HG02763 (cell line): ENCODE data around the gene CNN3.

ENCODE experiments used
- ATAC-seq: cut with Tn5 transposase; IDR thresholded peaks from one replicate; pipeline ENCODE4 v1.9.1; 2021; ENCODE audit warnings: mild to moderate bottlenecking, moderate library complexity; ENCODE audit not compliant: unreplicated experiment

CNN3 gene

DNA sequence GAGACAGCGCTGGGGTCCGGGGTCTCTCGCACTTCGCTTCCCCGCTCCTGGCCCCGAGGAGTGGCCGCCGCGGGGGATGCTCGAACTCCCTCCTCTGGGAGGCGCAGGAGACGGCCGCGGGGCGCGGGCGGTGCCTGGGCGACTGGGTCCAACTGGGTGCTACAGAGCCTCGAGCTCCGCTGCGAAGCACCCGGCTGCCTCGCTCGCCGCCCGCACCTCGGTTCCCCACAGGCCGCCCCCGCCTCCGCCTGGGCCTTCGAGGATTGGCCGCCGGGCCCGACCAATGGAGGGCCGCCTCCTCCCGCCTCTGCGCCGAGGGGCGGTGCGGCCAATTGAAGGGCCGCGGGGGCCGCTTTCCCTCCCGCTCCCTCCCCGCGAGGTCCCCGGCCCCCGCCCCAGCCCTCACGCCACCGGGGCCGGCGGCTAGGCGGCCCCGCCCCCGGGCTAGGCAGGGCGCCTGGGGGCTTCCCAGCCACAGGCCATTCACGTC, at the start of gene CNN3:
Gene CNN3, minus strand, starts transcription at position 196 of the 490 bp plus-strand sequence. CDS start 216 bp downstream, outside the sequence.
- ATAC-seq, result peak; percentile 63

DNA sequence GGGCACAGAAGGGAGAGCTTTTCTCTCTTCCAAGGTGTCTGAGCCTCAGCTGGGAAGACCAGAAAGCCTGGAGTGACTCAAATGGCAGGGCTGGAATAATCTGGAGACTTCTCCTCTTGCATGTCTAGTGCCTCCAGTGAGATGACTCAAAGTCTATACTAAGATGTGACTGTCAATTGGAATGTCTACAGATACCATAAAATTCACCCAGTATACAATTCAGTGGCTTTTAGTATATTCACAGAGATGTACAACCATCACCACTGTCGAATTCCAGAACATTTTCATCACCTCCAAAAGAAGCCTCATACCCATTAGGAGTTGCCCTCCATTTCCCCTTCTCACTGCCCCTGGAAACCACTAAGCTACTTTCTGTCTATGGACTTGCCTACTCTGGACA, 47.9 kb upstream of the CNN3 start:
- no peak for ATAC-seq

DNA sequence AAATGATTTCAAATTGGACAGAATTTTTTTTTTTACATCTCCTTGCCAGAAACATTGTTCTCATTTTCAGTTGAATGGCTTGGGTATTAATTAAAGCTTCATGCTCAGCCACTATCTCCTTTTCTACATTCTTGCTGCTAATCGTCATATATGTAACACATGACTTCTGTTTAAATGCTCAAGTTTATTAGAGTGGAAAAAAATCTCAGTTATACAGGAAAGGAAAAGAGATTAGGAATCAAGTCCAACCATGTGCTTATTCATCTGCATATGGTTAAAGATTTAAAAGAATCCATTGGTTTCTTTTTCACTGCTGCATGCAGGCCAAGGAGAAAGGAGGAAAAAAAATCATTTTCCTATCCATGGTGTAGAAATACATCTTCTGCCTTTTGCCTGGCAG, 47.3 kb upstream of the CNN3 start:
- no peak for ATAC-seq

DNA sequence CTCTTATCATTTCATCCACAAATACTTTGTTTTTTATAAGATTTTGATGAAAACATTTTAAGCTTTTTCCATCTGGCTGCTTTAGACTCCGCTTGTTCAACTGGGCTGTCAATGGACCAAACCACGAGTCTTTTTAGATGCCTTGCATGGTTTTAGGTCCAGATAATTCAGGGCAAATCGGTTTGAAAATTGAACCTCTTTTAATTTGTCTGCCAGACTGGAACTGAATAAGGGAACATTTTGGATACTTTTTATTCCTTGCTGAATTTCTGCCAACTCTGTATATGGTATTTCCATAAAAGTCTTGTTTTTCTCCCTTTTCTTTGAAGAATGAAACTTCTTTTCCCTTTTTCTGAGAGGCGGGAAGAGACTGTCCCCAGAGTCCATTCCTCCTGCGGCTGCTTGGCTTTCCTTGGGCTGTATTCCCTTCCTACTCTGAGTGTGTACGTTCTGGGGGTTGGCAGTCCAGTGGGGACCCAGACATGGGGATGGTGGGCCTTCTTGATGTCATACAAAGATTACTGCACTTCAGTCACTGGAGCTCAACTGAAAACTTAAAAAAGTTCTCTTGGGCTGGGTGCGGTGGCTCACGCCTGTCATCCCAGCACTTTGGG, 46.5 kb upstream of the CNN3 start:
- ATAC-seq, result no peak

DNA sequence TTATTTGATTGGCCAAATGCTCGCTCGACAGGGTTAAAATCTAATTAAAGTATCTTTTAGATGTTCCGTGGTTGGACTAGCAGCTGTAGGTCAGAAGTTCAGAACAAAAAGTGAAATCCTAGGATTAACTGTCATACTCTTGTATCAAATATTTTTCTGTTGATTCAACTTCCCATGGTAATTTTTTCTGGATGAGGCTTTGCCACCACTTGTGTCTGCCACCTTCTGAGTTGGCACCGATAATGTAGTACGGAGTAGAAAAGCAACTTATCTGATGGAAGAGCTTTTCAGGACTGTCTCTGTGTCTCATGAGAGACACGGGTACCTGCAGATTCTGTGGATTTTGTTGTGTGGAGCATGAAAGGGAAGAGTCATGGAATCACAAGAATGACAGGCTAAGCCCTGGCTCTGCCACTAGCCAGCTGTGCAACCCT, 44.6 kb upstream of the CNN3 start:
- no peak for ATAC-seq

DNA sequence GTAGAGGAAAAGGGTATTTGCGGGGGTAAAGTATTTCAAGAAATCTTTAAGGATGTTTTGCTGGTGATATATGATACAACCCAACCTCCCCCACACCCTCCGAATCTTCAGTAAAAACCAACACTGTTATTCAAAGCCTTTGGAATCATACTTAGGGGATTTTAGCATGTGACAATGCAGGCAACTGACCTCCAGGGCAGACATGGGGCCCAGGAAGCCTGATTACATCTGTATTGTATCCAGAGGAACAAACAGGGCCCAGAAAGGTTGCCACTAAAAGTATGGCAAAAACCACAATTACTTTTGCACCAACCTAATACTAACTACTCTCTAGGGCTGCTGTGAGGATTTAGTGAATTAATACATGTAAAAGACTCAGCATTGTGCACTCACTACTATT, 43.9 kb upstream of the CNN3 start:
- ATAC-seq, result no peak

DNA sequence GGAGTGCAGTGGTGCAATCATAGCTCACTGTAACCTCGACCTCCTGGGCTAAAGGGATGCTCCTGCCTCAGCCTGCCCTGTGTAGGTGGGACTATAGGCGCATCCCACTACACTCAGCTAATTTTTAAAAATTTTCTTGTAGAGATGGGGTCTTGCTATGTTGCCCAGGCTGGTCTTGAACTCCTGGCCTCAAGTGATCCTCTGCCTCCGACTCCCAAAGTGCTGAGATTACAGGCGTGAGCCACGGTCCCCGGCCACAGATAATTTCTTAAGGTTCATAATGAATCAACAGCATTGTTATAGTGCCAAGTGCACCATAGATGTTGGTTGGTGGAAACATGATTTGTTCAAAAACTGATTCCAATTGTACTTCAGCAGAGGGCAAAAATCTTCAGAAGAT, 42.2 kb upstream of the CNN3 start:
- no peak for ATAC-seq

DNA sequence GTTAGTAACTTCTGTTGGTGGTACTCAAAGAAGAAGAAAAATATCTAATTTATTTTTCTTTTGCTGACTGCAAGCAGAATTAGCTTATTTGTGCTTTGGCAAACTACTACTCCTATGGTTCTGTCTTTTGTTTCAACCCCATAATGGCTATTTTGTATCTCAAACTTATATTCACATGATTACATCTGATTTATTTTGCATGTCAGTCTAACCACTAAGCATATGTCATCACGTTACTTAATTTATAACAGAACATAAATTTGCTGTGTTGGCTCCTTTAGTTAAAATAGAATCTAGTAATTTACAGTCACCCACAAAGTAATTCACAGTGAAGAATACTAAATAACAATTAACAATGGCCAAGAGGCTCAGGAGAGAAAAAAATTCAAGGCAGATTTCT, 39.1 kb upstream of the CNN3 start:
- no peak for ATAC-seq

DNA sequence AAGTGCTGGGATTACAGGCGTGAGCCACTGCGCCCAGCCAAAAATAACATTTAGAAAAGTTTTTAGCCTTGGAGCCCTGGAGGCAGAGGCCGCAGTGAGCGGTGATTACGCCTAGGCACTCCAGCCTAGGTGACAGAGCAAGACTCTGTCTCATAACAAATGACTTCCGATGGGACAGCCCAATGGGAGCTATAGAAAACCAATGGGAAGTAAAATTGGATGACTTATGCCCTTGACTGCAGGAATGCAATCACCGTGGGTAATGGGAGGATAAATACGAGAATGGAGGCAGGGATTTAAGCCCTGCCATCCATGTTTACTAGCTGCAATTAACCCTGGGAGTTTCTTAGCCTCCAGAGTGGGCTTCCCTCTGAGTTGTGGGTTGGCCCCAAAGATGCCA, 37.0 kb upstream of the CNN3 start:
- no peak for ATAC-seq

DNA sequence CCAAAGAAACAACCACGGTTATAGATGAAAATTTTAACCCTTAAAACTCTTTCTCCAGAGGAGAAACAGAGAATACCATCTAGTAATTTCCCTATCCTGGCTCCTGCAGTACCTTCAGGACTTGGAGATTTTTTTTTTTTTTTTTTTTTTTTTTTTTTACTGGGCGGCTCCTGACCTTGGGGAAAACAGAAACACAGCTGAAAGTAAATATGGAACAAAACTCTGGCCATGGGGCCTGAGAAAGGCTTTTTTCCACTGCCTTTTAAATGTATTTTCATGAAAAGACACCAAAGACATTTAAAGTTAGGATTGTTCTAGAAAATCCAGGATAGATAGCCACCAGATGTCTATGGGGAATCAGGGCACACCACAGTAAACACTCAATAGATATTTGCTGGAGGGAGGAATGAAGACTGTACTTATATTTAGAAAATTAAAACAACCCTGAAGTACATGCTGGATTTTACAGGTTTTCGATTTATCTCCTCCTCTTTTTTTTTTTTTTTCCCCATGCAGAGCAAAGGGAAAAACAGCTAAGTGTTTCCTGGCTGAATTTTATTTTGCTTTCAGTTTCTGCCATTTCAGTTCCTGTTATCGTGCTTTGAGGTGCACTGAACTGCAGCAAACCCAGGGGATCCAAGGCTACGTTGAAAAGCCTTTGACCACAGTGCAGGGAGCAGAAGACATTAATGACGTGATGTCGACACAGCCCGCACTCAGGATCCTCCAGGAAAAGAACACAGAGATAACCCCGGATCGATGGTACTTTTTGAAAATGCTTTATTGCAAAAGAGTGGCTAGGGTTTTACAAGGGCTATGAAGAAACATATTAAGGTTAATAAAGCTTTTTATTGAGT, 35.7 kb upstream of the CNN3 start:
- ATAC-seq, result peak; percentile 98

DNA sequence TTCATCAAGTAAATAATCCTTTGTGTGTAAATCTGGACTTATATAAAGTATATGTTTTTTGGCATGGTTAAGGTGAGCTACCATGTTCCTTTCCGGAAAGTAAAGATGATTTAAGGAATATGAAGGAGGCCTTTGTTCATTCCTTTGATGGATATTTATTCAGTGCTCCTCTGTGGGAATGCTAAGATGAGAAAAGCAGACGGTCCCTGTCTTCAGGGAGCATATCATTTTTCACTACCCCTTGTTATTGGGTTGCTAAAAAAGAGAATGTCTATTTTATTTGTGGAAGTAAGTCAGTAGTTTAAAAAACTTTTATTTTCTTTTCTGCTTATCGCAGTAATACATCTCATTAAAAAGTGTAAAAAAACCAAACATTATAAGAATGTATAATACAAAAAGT, 35.1 kb upstream of the CNN3 start:
- ATAC-seq, result no peak

DNA sequence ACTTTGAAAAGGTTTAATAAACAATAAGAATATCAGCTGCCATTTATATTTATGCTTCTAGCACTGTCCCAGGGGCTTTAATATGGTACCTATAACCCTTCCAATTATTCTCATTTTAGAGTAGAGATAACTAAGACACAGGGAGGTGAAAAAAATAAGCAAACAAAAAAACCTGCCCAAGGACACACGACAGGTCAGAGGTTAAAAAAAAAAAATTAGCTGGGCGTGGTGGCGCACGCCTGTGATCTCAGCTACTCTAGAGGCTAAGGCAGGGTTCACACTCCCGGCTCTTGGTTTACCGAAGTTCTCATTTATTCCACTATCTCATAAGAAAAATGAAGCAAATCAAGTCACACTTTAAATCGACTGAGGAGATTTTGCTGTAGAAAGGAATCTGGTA, 34.7 kb upstream of the CNN3 start:
- no peak for ATAC-seq

DNA sequence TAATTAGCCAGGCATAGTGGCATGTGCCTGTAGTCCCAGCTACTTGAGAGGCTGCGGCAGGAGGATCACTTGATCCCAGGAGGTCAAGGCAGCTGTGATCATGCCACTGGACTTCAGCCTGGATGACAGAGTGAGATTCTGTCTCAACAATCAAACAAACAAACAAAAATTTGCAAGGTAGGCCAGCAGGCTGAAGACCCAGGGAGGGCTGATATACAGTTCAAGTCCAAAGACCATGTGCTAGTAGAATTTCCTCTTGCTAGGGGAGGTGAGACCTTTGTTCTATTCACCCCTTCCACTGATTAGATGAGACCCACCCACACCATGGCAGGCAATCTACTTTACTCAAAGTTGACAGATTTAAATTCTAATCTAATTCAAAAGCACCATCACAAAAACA, 31.2 kb upstream of the CNN3 start:
- no peak for ATAC-seq

DNA sequence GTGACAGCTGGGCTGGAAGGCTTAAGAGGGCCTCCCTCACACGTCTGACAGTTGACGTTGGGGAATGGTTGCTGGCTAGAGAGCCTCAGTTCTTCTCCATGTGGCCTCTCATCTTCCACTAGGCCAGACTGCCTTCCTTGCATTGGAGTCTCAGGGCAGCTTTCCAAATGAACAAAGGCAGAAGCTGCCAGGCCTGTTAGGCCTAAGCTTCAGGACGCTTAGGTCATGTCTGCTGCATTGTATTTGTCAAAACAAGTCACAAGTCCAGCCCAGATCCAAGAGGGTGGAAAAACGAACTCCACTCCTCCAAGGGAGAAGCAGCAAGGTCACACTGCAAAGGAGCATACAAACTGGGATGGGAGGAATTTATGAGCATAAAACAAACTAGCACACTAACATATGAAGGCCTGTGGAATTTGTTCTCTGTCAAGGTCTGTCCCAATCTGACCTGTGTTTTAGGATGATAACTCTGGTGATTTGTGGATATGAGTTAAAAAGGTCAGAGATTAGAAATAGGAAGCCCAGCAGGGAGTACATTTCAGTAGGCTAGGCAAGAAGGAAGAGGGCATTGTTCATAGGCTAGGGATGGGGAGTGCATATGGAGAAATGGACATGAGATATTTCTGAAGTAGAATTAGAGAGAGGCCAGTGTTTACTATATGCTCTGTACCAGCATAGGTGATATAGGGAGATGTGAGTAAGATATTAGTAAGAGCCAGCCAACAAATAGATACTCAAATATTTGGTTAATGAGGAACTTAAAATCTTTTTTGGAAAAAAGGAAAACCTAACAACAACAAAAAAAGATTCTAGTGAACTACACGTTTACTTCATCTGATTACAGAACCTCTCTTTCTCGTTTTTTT, 29.1 kb upstream of the CNN3 start:
- no peak for ATAC-seq

DNA sequence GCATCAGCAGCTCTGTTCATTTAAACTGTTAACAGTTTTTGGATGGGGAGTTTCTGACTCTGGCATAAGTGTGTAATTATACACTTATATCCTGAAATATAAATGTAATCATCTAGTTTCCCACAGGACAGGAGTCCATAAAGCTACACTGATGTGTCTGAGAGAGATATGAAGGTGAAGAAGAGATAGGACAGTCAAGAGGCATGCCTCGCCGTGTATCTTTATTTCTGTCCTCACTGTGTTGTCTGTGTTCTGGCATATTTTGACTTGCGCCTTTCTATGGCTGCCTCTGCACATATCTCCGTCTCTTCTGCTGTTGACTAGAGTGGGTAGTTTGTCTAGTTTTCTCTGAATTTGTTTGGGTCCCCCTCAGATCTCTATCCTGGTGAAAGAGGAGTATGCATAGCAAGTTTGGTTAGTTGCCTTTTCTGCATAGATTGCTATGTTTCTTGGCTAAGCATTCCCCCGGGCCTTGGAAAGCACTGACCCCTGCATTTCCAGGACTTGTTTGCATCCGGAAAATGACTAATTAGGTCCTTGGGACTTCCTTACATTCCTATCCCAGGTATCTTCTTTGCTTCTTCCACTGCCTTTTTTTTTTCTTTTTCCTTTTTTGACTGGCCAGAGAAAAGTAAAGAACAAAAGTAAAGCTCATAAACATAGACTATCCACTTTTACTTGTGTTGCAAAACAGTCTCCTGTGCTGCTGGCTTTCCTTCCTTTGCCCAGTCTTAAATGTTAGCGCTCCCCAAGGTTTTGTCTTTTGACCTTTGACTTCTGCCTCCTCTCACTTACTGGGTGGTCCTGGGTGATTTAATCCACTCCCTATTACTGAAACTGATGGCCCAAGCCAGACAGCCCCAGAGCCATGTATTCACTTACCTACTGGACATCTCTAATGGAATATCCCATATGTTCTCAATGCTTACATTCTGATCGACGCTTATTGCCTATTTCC, 27.6 kb upstream of the CNN3 start:
- no peak for ATAC-seq

DNA sequence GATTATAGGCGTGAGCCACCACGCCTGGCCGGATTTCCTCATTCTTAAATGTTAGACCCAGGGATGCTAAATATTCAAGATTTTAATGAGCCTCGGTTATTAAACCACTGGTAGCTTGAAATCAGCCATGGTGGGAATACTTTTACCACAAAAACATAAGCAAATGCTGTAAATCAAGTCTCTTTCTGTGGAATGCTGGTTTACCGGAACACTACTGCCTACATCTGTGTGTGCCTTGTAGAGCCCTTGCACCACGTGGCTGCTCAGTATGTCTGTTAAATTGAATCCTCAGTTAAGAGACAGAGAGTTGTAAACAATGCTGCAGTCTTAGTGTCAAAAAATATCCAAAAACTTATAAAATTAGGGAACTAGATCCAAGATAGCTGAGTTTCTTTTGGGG, 26.8 kb upstream of the CNN3 start:
- ATAC-seq, result no peak

DNA sequence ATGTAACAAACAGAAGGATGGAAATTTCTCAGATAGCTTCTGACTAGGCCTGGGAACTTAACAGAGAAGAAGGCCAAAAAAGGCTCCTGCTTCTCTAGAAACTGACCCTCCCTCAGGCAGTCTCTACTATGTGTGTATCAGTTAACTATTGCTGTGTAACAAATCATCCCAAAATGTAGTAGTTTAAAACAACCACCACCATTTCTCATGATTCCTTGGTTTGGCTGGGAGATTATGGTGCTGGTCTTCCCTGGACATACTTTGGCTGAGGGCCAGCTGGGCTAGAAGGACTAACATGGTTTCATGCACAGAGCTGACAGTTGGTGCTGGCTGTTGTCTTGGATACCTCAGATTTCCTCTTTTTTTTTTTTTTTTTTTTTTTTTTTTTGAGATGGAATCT, 26.2 kb upstream of the CNN3 start:
- ATAC-seq, result no peak

DNA sequence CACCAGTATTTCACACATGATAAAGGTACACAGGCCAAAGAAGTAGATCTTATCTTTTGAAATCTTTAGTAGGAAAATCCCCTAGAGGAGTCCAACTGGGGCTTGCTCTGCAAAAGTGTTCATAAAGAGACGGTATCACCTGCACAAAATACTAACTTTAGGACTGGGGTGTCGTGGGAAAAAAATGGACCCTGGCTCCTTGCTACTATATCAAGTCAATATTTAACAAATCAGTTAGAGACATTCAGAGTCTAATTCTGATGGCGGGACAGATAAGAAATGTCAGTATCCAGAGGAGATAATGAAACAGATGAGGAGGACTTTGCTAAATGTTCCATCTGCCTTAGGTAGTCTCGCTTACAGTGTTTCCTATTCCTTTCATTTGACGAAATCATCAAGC, 25.6 kb upstream of the CNN3 start:
- no peak for ATAC-seq

DNA sequence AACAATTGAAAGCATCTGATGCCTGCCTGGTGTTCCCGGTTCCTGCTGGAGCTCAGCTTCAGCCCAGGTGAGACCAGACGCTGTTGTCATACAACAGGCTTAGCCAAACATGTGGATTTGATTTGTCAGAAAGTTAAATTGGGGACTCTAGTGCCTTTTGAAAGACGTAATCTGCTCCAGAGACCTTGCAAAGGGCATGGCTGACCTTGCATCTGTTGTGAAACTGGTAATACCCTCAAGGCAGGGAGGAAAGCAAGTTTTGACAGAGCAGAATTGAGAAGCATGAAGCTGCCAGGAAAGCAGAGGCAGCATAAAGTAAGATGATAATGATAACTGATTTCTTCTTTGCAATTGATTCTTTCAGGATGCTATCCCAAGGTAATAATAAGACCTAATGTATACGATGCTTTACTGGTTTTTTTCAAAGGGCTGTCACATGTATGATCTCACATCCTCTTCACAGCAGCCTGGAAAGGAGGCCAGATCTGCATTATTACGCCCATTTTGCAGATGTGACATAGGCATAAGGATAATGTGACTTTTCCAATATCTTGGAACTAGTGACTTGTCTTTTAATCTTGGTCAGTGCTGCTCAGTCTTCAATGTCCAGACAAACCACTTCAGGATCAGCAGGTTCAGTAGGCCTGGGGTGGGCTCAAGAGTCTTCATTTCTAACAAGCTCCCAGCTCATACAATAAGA, 24.7 kb upstream of the CNN3 start:
- no peak for ATAC-seq

DNA sequence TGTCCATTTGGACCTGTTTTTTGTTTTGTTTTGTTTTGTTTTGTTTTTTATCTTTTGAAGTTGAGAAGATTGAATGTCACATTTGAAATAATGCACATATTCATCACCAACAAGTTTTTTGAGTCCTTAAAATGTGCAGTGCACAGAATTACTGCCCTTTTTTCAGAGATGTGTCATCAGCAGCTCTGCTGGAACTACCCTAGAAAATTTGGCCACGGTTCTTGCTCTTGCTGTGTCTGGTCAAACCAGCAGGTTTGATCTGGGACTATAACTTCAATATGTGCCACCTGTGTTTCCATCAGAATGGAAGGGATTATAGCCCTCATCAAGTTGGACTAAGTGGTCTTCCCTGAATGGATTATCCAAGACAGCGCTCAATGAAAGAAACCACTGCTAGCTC, 24.1 kb upstream of the CNN3 start:
- no peak for ATAC-seq
